ENCODE measurements around the gene ULK1.

Gene ULK1

GRCh38 chr12:131939007-131939406 lies 44.6 kb downstream of the ULK1 start:
- H3K36me3 ChIP-seq (ENCODE audit: control insufficient read depth, insufficient read depth, low read length), result peaks cover 59% of the 10 kb centered on the region
- no peak overlapping the region for H3K4me3 ChIP-seq (ENCODE audit: low read depth, low read length)
- no peak overlapping the region for H3K9ac ChIP-seq (ENCODE audit: low read depth, low read length)
- no peaks in the 10 kb centered on the region for H3K27me3 ChIP-seq (ENCODE audit: control insufficient read depth, insufficient read depth, low read length)
- H3K9me3 ChIP-seq (ENCODE audit: control insufficient read depth, insufficient read depth, low read length), result no peaks in the 10 kb centered on the region
- H3K4me1 ChIP-seq (ENCODE audit: control insufficient read depth, insufficient read depth, low read length), result no peaks in the 10 kb centered on the region

- H3K9me3 ChIP-seq (ENCODE audit: control insufficient read depth, insufficient read depth, low read length), result no peaks in the 10 kb centered on the region
- no peaks in the 10 kb centered on the region for H3K27me3 ChIP-seq (ENCODE audit: control insufficient read depth, insufficient read depth, low read length)
- no peak overlapping the region for H3K4me3 ChIP-seq (ENCODE audit: low read depth, low read length)
- peaks cover 55% of the 10 kb centered on the region for H3K36me3 ChIP-seq (ENCODE audit: control insufficient read depth, insufficient read depth, low read length)
- H3K9ac ChIP-seq (ENCODE audit: low read depth, low read length), result no peak overlapping the region
- no peaks in the 10 kb centered on the region for H3K4me1 ChIP-seq (ENCODE audit: control insufficient read depth, insufficient read depth, low read length)
Observed at GRCh38 chr12:131940141-131940547, 45.7 kb downstream of the ULK1 start.

GRCh38 chr12:131941116-131941986 lies 46.9 kb downstream of the ULK1 start:
- Histone ChIP-seq H3K4me3 (ENCODE audit: low read depth, low read length) (no peak overlapping the region), H3K9me3 (ENCODE audit: control insufficient read depth, insufficient read depth, low read length) (no peaks in the 10 kb centered on the region), H3K9ac (ENCODE audit: low read depth, low read length) (no peak overlapping the region), H3K27me3 (ENCODE audit: control insufficient read depth, insufficient read depth, low read length) (no peaks in the 10 kb centered on the region), H3K36me3 (ENCODE audit: control insufficient read depth, insufficient read depth, low read length) (peaks cover 48% of the 10 kb centered on the region), H3K4me1 (ENCODE audit: control insufficient read depth, insufficient read depth, low read length) (no peaks in the 10 kb centered on the region)

- no peaks in the 10 kb centered on the region for H3K9me3 ChIP-seq (ENCODE audit: control insufficient read depth, insufficient read depth, low read length)
- peaks cover 46% of the 10 kb centered on the region for H3K36me3 ChIP-seq (ENCODE audit: control insufficient read depth, insufficient read depth, low read length)
- H3K9ac ChIP-seq (ENCODE audit: low read depth, low read length), result no peak overlapping the region
- H3K4me1 ChIP-seq (ENCODE audit: control insufficient read depth, insufficient read depth, low read length), result no peaks in the 10 kb centered on the region
- H3K27me3 ChIP-seq (ENCODE audit: control insufficient read depth, insufficient read depth, low read length), result no peaks in the 10 kb centered on the region
- H3K4me3 ChIP-seq (ENCODE audit: low read depth, low read length), result no peak overlapping the region
Observed at GRCh38 chr12:131941987-131942341, 47.5 kb downstream of the ULK1 start.

- Histone ChIP-seq H3K36me3 (ENCODE audit: control insufficient read depth, insufficient read depth, low read length) (peaks cover 46% of the 10 kb centered on the region), H3K4me1 (ENCODE audit: control insufficient read depth, insufficient read depth, low read length) (no peaks in the 10 kb centered on the region)
Observed at GRCh38 chr12:131942671-131943070, 48.2 kb downstream of the ULK1 start.

GRCh38 chr12:131943389-131943788 lies 49.0 kb downstream of the ULK1 start:
- H3K9ac ChIP-seq (ENCODE audit: low read depth, low read length), result no peak overlapping the region
- no peaks in the 10 kb centered on the region for H3K9me3 ChIP-seq (ENCODE audit: control insufficient read depth, insufficient read depth, low read length)
- no peaks in the 10 kb centered on the region for H3K4me1 ChIP-seq (ENCODE audit: control insufficient read depth, insufficient read depth, low read length)
- no peak overlapping the region for H3K4me3 ChIP-seq (ENCODE audit: low read depth, low read length)
- H3K36me3 ChIP-seq (ENCODE audit: control insufficient read depth, insufficient read depth, low read length), result peaks cover 42% of the 10 kb centered on the region
- H3K27me3 ChIP-seq (ENCODE audit: control insufficient read depth, insufficient read depth, low read length), result no peaks in the 10 kb centered on the region

More at GRCh38 chr12:131942671-131943070, 48.2 kb downstream of the ULK1 start:
- Histone ChIP-seq H3K9ac (ENCODE audit: low read depth, low read length) (no peak overlapping the region), H3K4me3 (ENCODE audit: low read depth, low read length) (no peak overlapping the region), H3K9me3 (ENCODE audit: control insufficient read depth, insufficient read depth, low read length) (no peaks in the 10 kb centered on the region), H3K27me3 (ENCODE audit: control insufficient read depth, insufficient read depth, low read length) (no peaks in the 10 kb centered on the region)

GRCh38 chr12:131943876-131944275 lies 49.5 kb downstream of the ULK1 start:
- H3K4me1 ChIP-seq (ENCODE audit: control insufficient read depth, insufficient read depth, low read length), result no peaks in the 10 kb centered on the region
- H3K27me3 ChIP-seq (ENCODE audit: control insufficient read depth, insufficient read depth, low read length), result no peaks in the 10 kb centered on the region
- H3K36me3 ChIP-seq (ENCODE audit: control insufficient read depth, insufficient read depth, low read length), result peaks cover 42% of the 10 kb centered on the region
- H3K9ac ChIP-seq (ENCODE audit: low read depth, low read length), result no peak overlapping the region
- no peaks in the 10 kb centered on the region for H3K9me3 ChIP-seq (ENCODE audit: control insufficient read depth, insufficient read depth, low read length)
- H3K4me3 ChIP-seq (ENCODE audit: low read depth, low read length), result no peak overlapping the region

GRCh38 chr12:131944601-131945251 lies 50.3 kb downstream of the ULK1 start:
- peaks cover 35% of the 10 kb centered on the region for H3K36me3 ChIP-seq (ENCODE audit: control insufficient read depth, insufficient read depth, low read length)
- H3K4me3 ChIP-seq (ENCODE audit: low read depth, low read length), result no peak overlapping the region
- H3K9ac ChIP-seq (ENCODE audit: low read depth, low read length), result no peak overlapping the region
- no peaks in the 10 kb centered on the region for H3K27me3 ChIP-seq (ENCODE audit: control insufficient read depth, insufficient read depth, low read length)
- H3K9me3 ChIP-seq (ENCODE audit: control insufficient read depth, insufficient read depth, low read length), result no peaks in the 10 kb centered on the region
- H3K4me1 ChIP-seq (ENCODE audit: control insufficient read depth, insufficient read depth, low read length), result no peaks in the 10 kb centered on the region

- Histone ChIP-seq H3K9ac (ENCODE audit: low read depth, low read length) (no peak overlapping the region), H3K27me3 (ENCODE audit: control insufficient read depth, insufficient read depth, low read length) (no peaks in the 10 kb centered on the region), H3K4me3 (ENCODE audit: low read depth, low read length) (no peak overlapping the region), H3K9me3 (ENCODE audit: control insufficient read depth, insufficient read depth, low read length) (no peaks in the 10 kb centered on the region), H3K36me3 (ENCODE audit: control insufficient read depth, insufficient read depth, low read length) (peaks cover 20% of the 10 kb centered on the region), H3K4me1 (ENCODE audit: control insufficient read depth, insufficient read depth, low read length) (no peaks in the 10 kb centered on the region)
Observed at GRCh38 chr12:131946757-131947156, 52.3 kb downstream of the ULK1 start.

- Histone ChIP-seq H3K36me3 (ENCODE audit: control insufficient read depth, insufficient read depth, low read length) (peaks cover 16% of the 10 kb centered on the region), H3K4me1 (ENCODE audit: control insufficient read depth, insufficient read depth, low read length) (no peaks in the 10 kb centered on the region), H3K9ac (ENCODE audit: low read depth, low read length) (no peak overlapping the region)
Observed at GRCh38 chr12:131947482-131948027, 53.1 kb downstream of the ULK1 start.

GRCh38 chr12:131948166-131948712 lies 53.8 kb downstream of the ULK1 start:
- Histone ChIP-seq H3K27me3 (ENCODE audit: control insufficient read depth, insufficient read depth, low read length) (no peaks in the 10 kb centered on the region), H3K9ac (ENCODE audit: low read depth, low read length) (no peak overlapping the region), H3K4me1 (ENCODE audit: control insufficient read depth, insufficient read depth, low read length) (no peaks in the 10 kb centered on the region), H3K9me3 (ENCODE audit: control insufficient read depth, insufficient read depth, low read length) (no peaks in the 10 kb centered on the region), H3K4me3 (ENCODE audit: low read depth, low read length) (no peak overlapping the region), H3K36me3 (ENCODE audit: control insufficient read depth, insufficient read depth, low read length) (peaks cover 14% of the 10 kb centered on the region)

More at GRCh38 chr12:131947482-131948027, 53.1 kb downstream of the ULK1 start:
- Histone ChIP-seq H3K9me3 (ENCODE audit: control insufficient read depth, insufficient read depth, low read length) (no peaks in the 10 kb centered on the region), H3K4me3 (ENCODE audit: low read depth, low read length) (no peak overlapping the region), H3K27me3 (ENCODE audit: control insufficient read depth, insufficient read depth, low read length) (no peaks in the 10 kb centered on the region)

Measured in iPS-15b (cell line).